SIG-M5 treated with dmso at 0.1 percent for 504 hours (cell line): Measurements from ENCODE around the gene FMNL2.

Experiments
- DNase-seq: peaks from one replicate; lab custom pipeline; 2025; ENCODE audit not compliant: unreplicated experiment; lab: John Stamatoyannopoulos, UW

FMNL2 gene

DNA sequence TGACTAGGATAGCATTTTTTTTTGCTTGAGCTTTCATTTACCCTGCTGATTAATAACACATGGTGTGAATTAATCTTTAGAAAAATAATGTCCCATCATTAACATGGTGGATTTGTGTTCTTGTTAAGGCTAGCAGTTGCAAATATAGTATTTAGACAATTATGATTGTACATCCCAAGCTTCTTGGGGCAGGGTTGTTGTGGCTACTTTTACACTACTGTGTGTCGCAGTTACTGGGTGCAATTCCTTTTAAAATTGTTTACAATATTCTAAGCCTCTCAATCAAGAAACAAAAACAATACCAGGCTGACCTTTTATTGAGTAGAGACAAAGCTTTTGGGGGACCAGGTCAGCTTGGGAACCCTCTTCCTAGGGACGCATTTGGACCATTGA is 2.5 kb downstream of the FMNL2 start:
- DNase-seq, result no peak

- DNase-seq, result no peak
Measured at GRCh38 chr2:152339556-152340286, 4.7 kb downstream of the FMNL2 start.

GRCh38 chr2:152342259-152343046 is 7.5 kb downstream of the FMNL2 start:
- no peak for DNase-seq

DNA sequence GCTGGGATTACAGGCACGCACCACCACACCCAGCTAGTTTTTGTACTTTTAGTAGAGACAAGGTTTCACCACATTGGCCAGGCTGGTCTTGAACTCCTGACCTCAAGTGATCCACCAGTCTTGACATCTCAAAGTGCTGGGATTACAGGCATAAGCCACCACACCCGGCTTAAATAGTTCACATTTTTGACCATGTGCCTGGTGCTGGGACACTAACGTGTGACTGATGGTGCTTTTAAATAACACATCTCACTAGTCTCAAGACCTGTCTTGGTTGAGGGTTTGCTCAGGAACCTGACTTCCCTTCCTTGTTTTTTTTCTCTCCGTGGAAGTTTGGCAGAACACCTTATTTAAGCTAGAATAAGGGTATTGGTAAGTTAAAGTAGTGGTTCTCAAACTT is 8.5 kb downstream of the FMNL2 start:
- no peak for DNase-seq

DNA sequence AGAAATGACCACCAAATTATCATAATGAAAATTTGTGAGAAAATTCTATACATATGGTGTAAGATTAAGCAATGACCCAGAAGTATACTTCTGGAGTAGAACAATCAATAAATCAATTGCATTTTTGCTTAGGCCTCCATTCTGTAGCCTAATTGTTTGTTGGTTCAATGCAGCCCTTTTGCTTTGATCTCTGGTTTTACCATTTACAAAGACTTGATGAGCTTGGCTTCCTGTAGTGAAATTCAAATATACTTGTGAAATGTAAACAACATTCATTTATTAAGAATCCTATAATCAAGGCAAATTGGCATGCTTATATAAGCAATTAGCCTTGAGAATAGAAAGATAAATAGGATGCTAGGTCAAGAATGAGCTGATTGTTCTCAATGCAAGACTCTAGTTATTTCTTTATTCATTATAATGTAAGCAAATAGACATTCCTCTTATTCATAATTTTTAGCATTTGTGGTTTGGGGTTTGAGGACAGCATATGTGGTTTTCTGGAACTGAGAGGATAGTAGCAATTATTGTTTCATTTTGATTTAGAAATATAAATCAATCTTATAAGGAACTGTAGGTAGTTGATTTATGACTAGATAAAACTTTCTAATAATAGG is 9.7 kb downstream of the FMNL2 start:
- no peak for DNase-seq

GRCh38 chr2:152347076-152347475 is 12.1 kb downstream of the FMNL2 start:
- DNase-seq, result no peak

GRCh38 chr2:152348388-152348787 is 13.4 kb downstream of the FMNL2 start:
- no peak for DNase-seq

GRCh38 chr2:152349416-152349815 is 14.4 kb downstream of the FMNL2 start:
- no peak for DNase-seq

- DNase-seq, result no peak
Measured at GRCh38 chr2:152350155-152350679, 15.2 kb downstream of the FMNL2 start.

DNA sequence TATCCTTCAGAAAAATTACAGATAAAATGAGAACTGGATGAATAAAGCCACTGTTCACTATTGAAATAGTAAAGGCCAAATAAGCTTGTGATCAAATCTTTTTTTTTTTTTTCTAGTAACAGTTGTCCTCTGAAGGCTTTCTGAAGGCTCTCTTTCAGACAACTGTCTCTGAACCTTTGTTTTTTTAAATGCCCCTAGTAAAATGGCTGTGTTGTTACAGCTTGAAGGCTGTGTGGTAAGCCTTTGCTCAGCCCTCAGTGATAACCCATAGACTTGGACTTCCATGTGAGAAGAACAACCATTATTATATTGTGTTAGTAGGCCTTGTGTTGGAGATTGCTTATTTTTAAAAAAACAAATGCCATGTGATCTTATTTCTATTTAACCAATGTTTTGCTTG is 17.6 kb downstream of the FMNL2 start:
- DNase-seq, result no peak

GRCh38 chr2:152353364-152353763 is 18.4 kb downstream of the FMNL2 start:
- no peak for DNase-seq

GRCh38 chr2:152354069-152354755 is 19.2 kb downstream of the FMNL2 start:
- DNase-seq, result no peak

DNA sequence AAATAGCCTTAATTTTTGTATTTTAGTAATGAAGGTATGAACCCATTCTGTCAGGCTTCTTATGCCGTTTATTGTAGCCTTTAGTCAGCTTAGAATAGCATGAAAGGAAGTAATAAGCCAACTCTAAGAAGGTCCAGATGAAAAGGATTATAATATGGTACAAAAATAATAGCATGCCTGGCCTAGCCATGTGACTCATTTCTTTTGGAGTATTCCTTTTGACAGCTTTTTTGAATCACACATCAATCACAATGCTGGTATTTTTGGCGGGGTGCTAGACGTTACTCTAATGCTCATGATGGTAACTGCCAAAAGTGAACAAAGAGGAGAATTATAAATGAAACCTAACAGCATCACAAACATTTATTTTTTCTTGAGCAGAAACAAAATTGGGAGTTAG is 19.9 kb downstream of the FMNL2 start:
- DNase-seq, result no peak

DNA sequence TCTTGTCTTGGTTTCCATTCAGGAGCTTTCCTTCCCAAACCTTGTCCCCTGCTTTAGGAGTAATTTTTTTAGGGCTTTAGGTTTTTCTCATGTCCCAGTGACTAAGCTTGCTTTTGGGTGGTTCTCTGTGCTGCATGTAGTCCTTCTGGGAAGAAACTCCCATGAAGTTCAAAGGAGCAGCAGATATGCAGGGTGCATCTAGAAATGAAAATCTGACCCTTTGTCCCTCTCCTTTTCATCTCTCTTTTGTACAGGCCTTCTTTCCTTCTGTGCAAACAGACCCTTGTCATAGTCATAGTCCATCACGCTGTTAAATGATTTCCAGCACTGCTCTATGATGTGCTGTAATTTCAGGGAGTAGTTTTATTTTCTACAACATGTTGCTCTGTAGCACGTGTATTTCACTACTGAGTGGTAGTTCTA is 20.4 kb downstream of the FMNL2 start:
- DNase-seq, result no peak

DNA sequence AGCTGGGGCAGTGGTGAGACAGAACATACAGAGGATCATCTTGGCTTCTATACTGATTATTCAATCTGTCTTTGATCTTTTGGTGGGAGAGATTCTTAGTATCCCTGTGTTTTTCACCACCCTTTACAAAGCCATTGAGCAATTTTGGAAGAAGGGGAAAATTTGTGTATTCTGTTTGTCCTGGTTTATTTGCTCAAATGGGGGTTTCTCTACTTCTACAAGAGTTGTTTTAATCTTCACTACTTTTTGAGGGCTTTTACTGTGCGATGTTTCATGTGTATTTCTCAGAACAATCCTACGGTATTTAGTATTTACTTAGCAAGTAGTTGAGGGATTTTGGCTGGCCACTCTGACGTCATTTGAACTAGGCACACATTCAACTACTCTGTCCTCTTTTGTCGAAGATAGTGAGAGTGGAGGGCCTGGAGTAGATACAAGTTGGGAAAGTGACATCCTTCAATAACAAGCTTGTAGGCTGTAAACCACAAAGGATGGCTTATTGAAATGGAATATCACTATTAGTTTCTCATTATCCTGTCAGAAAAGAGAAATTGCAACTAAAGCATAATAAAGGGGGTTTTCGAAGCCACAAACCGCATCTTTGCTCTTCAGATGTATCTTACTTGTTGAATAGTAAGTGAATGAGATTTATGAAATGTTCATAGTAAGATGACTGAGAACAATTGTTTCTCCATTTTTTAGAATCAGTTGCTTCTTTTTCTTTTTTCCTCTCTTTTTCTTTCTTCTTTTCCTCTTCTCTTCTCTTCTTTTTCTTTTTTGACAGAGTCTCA is 24.8 kb downstream of the FMNL2 start:
- no peak for DNase-seq

GRCh38 chr2:152363936-152364335 is 29.0 kb downstream of the FMNL2 start:
- peak; percentile 18 for DNase-seq

DNA sequence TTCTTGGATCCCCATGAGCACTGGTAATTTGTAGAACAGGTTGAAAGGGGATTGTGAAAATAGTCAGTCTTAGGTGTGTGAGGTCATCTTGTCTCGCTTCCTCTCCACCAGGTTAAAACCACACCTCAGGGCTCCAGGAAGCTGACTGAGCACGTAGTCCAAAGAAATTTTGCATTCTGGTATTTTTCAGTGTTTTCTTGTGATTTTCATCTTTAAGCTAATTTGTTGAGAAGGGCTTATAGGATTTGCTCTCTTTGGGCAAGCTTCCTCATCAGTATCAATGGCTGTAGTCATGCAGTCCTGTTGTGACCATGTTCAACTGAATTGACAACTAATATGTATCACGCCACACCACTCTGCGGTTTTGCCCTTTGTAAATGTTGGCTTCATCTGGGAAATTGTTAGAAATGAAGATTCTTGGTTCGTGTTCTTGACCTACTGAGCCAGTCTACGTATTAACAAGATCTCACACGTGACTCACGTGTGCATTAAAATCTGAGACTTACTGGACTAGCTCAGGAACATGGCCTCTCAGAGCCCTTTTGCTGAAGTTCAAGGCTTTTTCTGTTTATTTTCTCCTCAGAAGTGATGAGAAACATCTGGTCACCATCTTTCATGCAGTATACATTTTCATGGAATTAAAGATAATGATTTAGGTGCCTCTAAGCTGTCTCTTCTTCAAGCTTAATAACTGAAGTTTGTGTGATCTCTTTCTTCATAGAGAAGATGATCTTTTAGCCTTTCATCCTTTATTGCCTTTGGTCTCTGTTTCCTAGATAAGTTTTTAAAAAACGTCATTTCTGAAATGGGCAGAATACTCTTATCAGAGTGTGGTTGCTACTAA is 32.8 kb downstream of the FMNL2 start:
- DNase-seq, result no peak

- no peak for DNase-seq
Measured at GRCh38 chr2:152369176-152369860, 34.3 kb downstream of the FMNL2 start.

DNA sequence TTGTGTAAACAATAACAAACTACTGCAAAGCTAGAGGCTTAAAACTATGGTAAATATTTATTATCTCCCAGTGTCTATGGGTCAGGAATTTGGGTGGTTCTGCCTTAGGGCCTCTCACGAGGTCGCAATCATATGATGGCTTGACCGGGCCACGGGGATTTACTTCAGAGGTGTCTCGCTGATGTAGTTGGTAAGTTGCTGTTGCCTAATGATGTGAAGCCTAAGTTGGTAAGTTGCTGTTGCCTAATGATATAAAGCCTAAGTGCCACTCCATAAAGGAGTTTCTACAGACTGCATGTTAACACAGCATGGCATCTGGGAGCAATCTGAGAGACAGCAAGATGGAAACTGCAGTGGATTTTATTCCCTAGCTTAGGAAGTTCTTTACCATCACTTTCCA is 35.8 kb downstream of the FMNL2 start:
- DNase-seq, result no peak
